ENCODE data around the gene ACSM4. TPM values are rescaled to one million over a fixed set of nuclear protein-coding genes. Genes with fewer than 3 reads are reported as not detected.

The ACSM4 gene
- total and polyA plus RNA-seq, 2 of the 8 experiments (the other 6 are each of a cell fraction or from before 2014, with no cell fraction given): not detected

- H3K23ac ChIP-seq (ENCODE audit: insufficient read length): no peak overlapping the region
- no peak overlapping the region for H3K4me3 ChIP-seq (ENCODE audit: extremely low read depth in 1 of 4, insufficient read depth in 2 of 4, low read depth in 3 of 4, low read length in 4 of 4)
- no peaks in the 10 kb centered on the region for H4K20me1 ChIP-seq (replicated peaks in 1 of 2; ENCODE audit: control insufficient read depth in 1 of 2, insufficient read depth in 2 of 2, low read length in 2 of 2)
- H3K36me3 ChIP-seq (ENCODE audit: control insufficient read depth in 2 of 4, insufficient read depth in 4 of 4, low read length in 3 of 4): no peaks in the 10 kb centered on the region
- H3K4me1 ChIP-seq (replicated peaks in 1 of 4; ENCODE audit: control insufficient read depth in 3 of 4, insufficient read depth in 4 of 4, low read length in 3 of 4): no peaks in the 10 kb centered on the region
- FAIRE-seq (no peak), DNase-seq (ENCODE audit: low read depth in 1 of 2, low spot score in 2 of 2) (no peak)
- H3K14ac ChIP-seq (ENCODE audit: insufficient read length): no peak overlapping the region
- WGBS, 2 experiments (ENCODE audit: extremely low coverage in 1 of 2, insufficient coverage in 1 of 2, insufficient read length in 1 of 2, insufficient replicate concordance in 2 of 2, low coverage in 1 of 2, low lambda C conversion rate in 2 of 2, missing lambda C conversion rate in 1 of 2): 89% methylated on average over 4 of the region's 4 CpGs; no CpG with 5 or more reads in 1 of the 2 experiments
- no peak overlapping the region for H4K91ac ChIP-seq (replicated peaks; ENCODE audit: insufficient read length, low read length)
- no peak overlapping the region for H3K4me2 ChIP-seq (ENCODE audit: insufficient read depth in 1 of 2, low read depth in 2 of 2, low read length in 2 of 2)
- no peak overlapping the region for H2BK15ac ChIP-seq (ENCODE audit: low read length)
- H4K5ac ChIP-seq (ENCODE audit: insufficient read length, low read depth, low read length): no peak overlapping the region
- no peak overlapping the region for H3K56ac ChIP-seq (replicated peaks; ENCODE audit: insufficient read length, low read depth, low read length)
- ChIA-PET POLR2A (ENCODE audit: partially characterized antibody) (no interaction called here), CTCF (ENCODE audit: partially characterized antibody) (no interaction called here)
- H3K9ac ChIP-seq (replicated peaks in 1 of 4; ENCODE audit: extremely low read depth in 1 of 4, low read depth in 3 of 4, low read length in 3 of 4): no peak overlapping the region
- no peaks in the 10 kb centered on the region for H3K9me3 ChIP-seq (ENCODE audit: insufficient read depth in 2 of 2, low read depth in 1 of 2, low read length in 1 of 2)
- no peak overlapping the region for H2BK12ac ChIP-seq (ENCODE audit: low read depth, low read length)
- H3K4ac ChIP-seq (replicated peaks; ENCODE audit: insufficient read length, low read depth, low read length): no peak overlapping the region
- no peak overlapping the region for H2BK20ac ChIP-seq (ENCODE audit: low read length)
- H3K27ac ChIP-seq (ENCODE audit: low read depth, low read length): no peak overlapping the region
- H2AK5ac ChIP-seq (ENCODE audit: low read depth, low read length): no peak overlapping the region
- H3K79me2 ChIP-seq (ENCODE audit: control insufficient read depth in 1 of 2, insufficient read depth in 2 of 2, low read length in 2 of 2): no peaks in the 10 kb centered on the region
- no peak overlapping the region for H2BK5ac ChIP-seq (ENCODE audit: low read depth, low read length)
- no peaks in the 10 kb centered on the region for H3K23me2 ChIP-seq (ENCODE audit: low read depth, low read length)
- H3K18ac ChIP-seq (ENCODE audit: extremely low read depth, low read length): no peak overlapping the region
- H3K79me1 ChIP-seq (ENCODE audit: low read depth, low read length): no peaks in the 10 kb centered on the region
- H2AFZ ChIP-seq (ENCODE audit: low read length): no peak overlapping the region
- H2BK120ac ChIP-seq (replicated peaks; ENCODE audit: low read depth, low read length): no peak overlapping the region
- no peaks in the 10 kb centered on the region for H3K27me3 ChIP-seq (replicated peaks in 1 of 4; ENCODE audit: control insufficient read depth in 3 of 4, extremely low read depth in 1 of 4, insufficient read depth in 3 of 4, low read length in 3 of 4)
- no peak overlapping the region for H4K8ac ChIP-seq (ENCODE audit: extremely low read depth, insufficient read depth, low read length)
- no peak for TF ChIP-seq KDM1A (IDR thresholded peaks at IDR 0.05; ENCODE audit: borderline replicate concordance, low read length)
- TF ChIP-seq SIX5 (IDR thresholded peaks at IDR 0.05; ENCODE audit: low read depth, low read length): no peak
- TF ChIP-seq KDM5A (IDR thresholded peaks at IDR 0.05; ENCODE audit: low read length): no peak
- no peak for TF ChIP-seq ZNF274 (IDR thresholded peaks at IDR 0.05; ENCODE audit: borderline replicate concordance, extremely low read depth, low read length)
- no peak for TF ChIP-seq MAFK (IDR thresholded peaks at IDR 0.05; ENCODE audit: low read depth, low read length)
- no peak for TF ChIP-seq ASH2L (IDR thresholded peaks at IDR 0.05; ENCODE audit: low read length)
- no peak for TF ChIP-seq SRF (IDR thresholded peaks at IDR 0.05; ENCODE audit: low read depth, low read length)
- TF ChIP-seq YY1 (IDR thresholded peaks at IDR 0.05; ENCODE audit: low read depth, low read length): no peak
- no peak for TF ChIP-seq ATF3 (IDR thresholded peaks at IDR 0.05; ENCODE audit: insufficient read depth, low read depth, low read length)
- TF ChIP-seq RFX5 (IDR thresholded peaks at IDR 0.05; ENCODE audit: borderline replicate concordance, low read depth, low read length): no peak
- TF ChIP-seq ATF2 (IDR thresholded peaks at IDR 0.05; ENCODE audit: low read length): no peak
- no peak for TF ChIP-seq PHF8 (conservative IDR thresholded peaks at IDR 0.05; ENCODE audit: low read depth, low read length)
- no peak for TF ChIP-seq CBX8 (IDR thresholded peaks at IDR 0.05; ENCODE audit: borderline replicate concordance, low read depth, low read length)
These were observed 6.2 kb downstream of the ACSM4 start for GRCh38 chr12:7310070-7310469.

Measured in H1 (cell line).